Measurements from ENCODE around the gene ANKS1B.
"Not testable (repeated sequence)": the region's sequence is repeated elsewhere in the genome, so short reads cannot be mapped to it uniquely, and the experiment has no call there.

The ANKS1B gene

GRCh38 chr12:99861731-99862130 is 123.0 kb downstream of the ANKS1B start:
- no peak for DNase-seq (ENCODE audit: low read depth)

GRCh38 chr12:99859126-99859525 is 125.6 kb downstream of the ANKS1B start:
- DNase-seq (ENCODE audit: low read depth), result no peak

GRCh38 chr12:99852666-99853065 is 132.1 kb downstream of the ANKS1B start:
- DNase-seq (ENCODE audit: low read depth), result no peak

GRCh38 chr12:99847936-99848335 is 136.8 kb downstream of the ANKS1B start:
- no peak for DNase-seq (ENCODE audit: low read depth)

GRCh38 chr12:99834710-99835109 is 150.0 kb downstream of the ANKS1B start:
- no peak for DNase-seq (ENCODE audit: low read depth)

- no peak for DNase-seq (ENCODE audit: low read depth)
These were observed 151.3 kb downstream of the ANKS1B start for GRCh38 chr12:99833397-99833796.

- no peak for DNase-seq (ENCODE audit: low read depth)
These were observed 159.7 kb downstream of the ANKS1B start for GRCh38 chr12:99824900-99825542.

- DNase-seq (ENCODE audit: low read depth), result no peak
These were observed 162.5 kb downstream of the ANKS1B start for GRCh38 chr12:99822273-99822672.

- no peak for DNase-seq (ENCODE audit: low read depth)
These were observed 173.8 kb downstream of the ANKS1B start for GRCh38 chr12:99810718-99811593.

GRCh38 chr12:99809909-99810308 is 174.8 kb downstream of the ANKS1B start:
- DNase-seq (ENCODE audit: low read depth), result no peak

GRCh38 chr12:99806304-99806703 is 178.4 kb downstream of the ANKS1B start:
- DNase-seq (ENCODE audit: low read depth), result no peak

GRCh38 chr12:99804715-99805114 is 180.0 kb downstream of the ANKS1B start:
- no peak for DNase-seq (ENCODE audit: low read depth)

- no peak for DNase-seq (ENCODE audit: low read depth)
These were observed 184.1 kb downstream of the ANKS1B start for GRCh38 chr12:99800605-99801004.

GRCh38 chr12:99797931-99798330 is 186.8 kb downstream of the ANKS1B start:
- not testable (repeated sequence) for DNase-seq (ENCODE audit: low read depth)

- DNase-seq (ENCODE audit: low read depth), result no peak
These were observed 201.3 kb downstream of the ANKS1B start for GRCh38 chr12:99783421-99783820.

- DNase-seq (ENCODE audit: low read depth), result no peak
These were observed 212.5 kb downstream of the ANKS1B start for GRCh38 chr12:99772274-99772673.

GRCh38 chr12:99771659-99772058 is 213.1 kb downstream of the ANKS1B start:
- DNase-seq (ENCODE audit: low read depth), result no peak

GRCh38 chr12:99769396-99769980 is 215.2 kb downstream of the ANKS1B start:
- DNase-seq (ENCODE audit: low read depth), result no peak

GRCh38 chr12:99768758-99769157 is 216.0 kb downstream of the ANKS1B start:
- no peak for DNase-seq (ENCODE audit: low read depth)

GRCh38 chr12:99767809-99768208 is 216.9 kb downstream of the ANKS1B start:
- no peak for DNase-seq (ENCODE audit: low read depth)

- no peak for DNase-seq (ENCODE audit: low read depth)
These were observed 218.3 kb downstream of the ANKS1B start for GRCh38 chr12:99766408-99766807.

- no peak for DNase-seq (ENCODE audit: low read depth)
These were observed 219.1 kb downstream of the ANKS1B start for GRCh38 chr12:99765469-99766114.

GRCh38 chr12:99759444-99759843 is 225.3 kb downstream of the ANKS1B start:
- no peak for DNase-seq (ENCODE audit: low read depth)
